AG04450 (cell line): ENCODE results near the gene ACACB. TPM values are rescaled to one million over a fixed set of nuclear protein-coding genes. Genes with fewer than 3 reads are reported as not detected.

Experiments used
- CTCF ChIA-PET: fragments of 300-600, 350-600 bp; formaldehyde crosslinking; extraction: SDS; loops from one replicate; lab custom pipeline; 2022; ENCODE audit warnings: antibody characterized with exemption, inconsistent platforms; lab: Charles Lee
- POLR2A ChIA-PET: fragments of 350-600 bp; formaldehyde crosslinking; extraction: SDS; loops from one replicate; lab custom pipeline; 2021; ENCODE audit warnings: antibody characterized with exemption, inconsistent platforms; lab: Yijun Ruan, JAX
- DNase-seq: peaks from one replicate; pipeline ENCODE4 v3.0.0-alpha.2; 2011; ENCODE audit warnings: low read depth, low spot score
- H3K27ac ChIP-seq: one replicate; pipeline ENCODE4 v1.5.1; 2012; ENCODE audit warnings: low read depth, low read length, control low read depth
- H3K27me3 ChIP-seq: one replicate; pipeline ENCODE4 v1.6.0; 2012; ENCODE audit warnings: low read length; ENCODE audit not compliant: control insufficient read depth, insufficient read depth
- H3K4me3 ChIP-seq: 2 replicates; pipeline ENCODE4 v1.5.1; 2011; ENCODE audit warnings: mild to moderate bottlenecking, low read depth, low read length, control low read depth
- H3K9me3 ChIP-seq: 2 replicates; pipeline ENCODE4 v1.5.1; 2012; ENCODE audit warnings: low read length; ENCODE audit not compliant: control insufficient read depth, insufficient read depth
- polyA plus RNA-seq: library from polyadenylated mRNA; depleted of rRNA; stranded (reverse); fragments of >200 nt; gene quantifications from 2 replicates; pipeline ENCODE4 v1.2.3, GENCODE V29; 2011
- TF ChIP-seq, protein P1 (sequence below): IDR thresholded peaks from 2 replicates; pipeline ENCODE4 v1.5.1; 2011; ENCODE audit warnings: low read depth, low read length, control low read depth, inconsistent platforms

The ACACB gene
- polyA plus RNA-seq, 1 experiment, result 3.2 TPM

DNA sequence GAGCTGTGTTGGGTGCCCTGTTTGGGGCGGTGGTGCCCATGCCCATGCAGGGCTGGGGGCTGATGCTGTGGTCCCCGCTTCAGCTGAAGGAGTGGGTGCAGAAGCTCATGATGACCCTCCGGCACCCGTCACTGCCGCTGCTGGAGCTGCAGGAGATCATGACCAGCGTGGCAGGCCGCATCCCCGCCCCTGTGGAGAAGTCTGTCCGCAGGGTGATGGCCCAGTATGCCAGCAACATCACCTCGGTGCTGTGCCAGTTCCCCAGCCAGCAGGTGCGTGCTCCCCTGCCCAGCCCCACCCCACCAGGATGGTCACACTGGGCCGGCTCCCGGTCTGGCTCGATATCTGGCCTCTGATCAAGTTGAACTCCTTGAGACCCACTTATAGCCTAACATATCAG lies 92.7 kb downstream of the ACACB start:
- Histone ChIP-seq H3K27ac (no peak overlapping the region), H3K4me3 (no peak overlapping the region), H3K27me3 (no peaks in the 10 kb centered on the region), H3K9me3 (peaks cover 5% of the 10 kb centered on the region; the same call in 1 of the 2 replicates)
- ChIA-PET POLR2A (no interaction called here), CTCF (no interaction called here)
- DNase-seq, result no peak
- TF ChIP-seq, protein P1, sequence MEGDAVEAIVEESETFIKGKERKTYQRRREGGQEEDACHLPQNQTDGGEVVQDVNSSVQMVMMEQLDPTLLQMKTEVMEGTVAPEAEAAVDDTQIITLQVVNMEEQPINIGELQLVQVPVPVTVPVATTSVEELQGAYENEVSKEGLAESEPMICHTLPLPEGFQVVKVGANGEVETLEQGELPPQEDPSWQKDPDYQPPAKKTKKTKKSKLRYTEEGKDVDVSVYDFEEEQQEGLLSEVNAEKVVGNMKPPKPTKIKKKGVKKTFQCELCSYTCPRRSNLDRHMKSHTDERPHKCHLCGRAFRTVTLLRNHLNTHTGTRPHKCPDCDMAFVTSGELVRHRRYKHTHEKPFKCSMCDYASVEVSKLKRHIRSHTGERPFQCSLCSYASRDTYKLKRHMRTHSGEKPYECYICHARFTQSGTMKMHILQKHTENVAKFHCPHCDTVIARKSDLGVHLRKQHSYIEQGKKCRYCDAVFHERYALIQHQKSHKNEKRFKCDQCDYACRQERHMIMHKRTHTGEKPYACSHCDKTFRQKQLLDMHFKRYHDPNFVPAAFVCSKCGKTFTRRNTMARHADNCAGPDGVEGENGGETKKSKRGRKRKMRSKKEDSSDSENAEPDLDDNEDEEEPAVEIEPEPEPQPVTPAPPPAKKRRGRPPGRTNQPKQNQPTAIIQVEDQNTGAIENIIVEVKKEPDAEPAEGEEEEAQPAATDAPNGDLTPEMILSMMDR, result no peak

- ChIA-PET POLR2A (no interaction called here), CTCF (no interaction called here)
- H3K4me3 ChIP-seq, result no peak overlapping the region
- TF ChIP-seq, protein P1, result no peak
- H3K27ac ChIP-seq, result no peak overlapping the region
- DNase-seq, result no peak
- H3K27me3 ChIP-seq, result no peaks in the 10 kb centered on the region
- peaks cover 5% of the 10 kb centered on the region; the same call in 1 of the 2 replicates for H3K9me3 ChIP-seq
Measured at GRCh38 chr12:109212460-109213115, 96.2 kb downstream of the ACACB start.

DNA sequence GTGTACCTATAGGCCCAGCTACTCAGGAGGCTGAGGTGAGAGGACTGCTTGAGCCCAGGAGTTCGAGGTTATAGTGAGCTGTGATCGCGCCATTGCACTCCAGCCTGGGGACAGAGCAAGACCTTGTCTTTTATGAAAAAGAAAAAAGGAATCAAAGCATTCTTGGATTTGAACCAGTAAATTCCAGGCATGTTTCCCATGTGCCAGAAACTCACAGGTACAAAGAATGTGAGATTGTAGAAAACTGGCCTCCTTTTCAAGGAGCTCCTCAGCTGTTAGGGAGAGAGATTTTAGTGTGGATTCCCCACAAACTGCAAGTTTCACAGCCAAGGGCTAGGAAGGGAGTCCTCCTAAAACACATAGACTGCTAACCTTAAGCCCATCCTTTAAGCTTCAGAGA lies 97.7 kb downstream of the ACACB start:
- H3K9me3 ChIP-seq, result peaks cover 1% of the 10 kb centered on the region; the same call in 1 of the 2 replicates
- H3K27me3 ChIP-seq, result no peaks in the 10 kb centered on the region
- TF ChIP-seq, protein P1, result no peak
- ChIA-PET POLR2A (no interaction called here), CTCF (no interaction called here)
- DNase-seq, result no peak
- no peak overlapping the region for H3K4me3 ChIP-seq
- H3K27ac ChIP-seq, result no peak overlapping the region

GRCh38 chr12:109218996-109219395 lies 102.6 kb downstream of the ACACB start:
- Histone ChIP-seq H3K9me3 (no peaks in the 10 kb centered on the region), H3K4me3 (no peak overlapping the region), H3K27ac (no peak overlapping the region), H3K27me3 (no peaks in the 10 kb centered on the region)
- DNase-seq, result no peak
- CTCF ChIA-PET, result no interaction called here
- TF ChIP-seq, protein P1, result no peak
- POLR2A ChIA-PET, result no interaction called here

GRCh38 chr12:109219938-109220337 lies 103.6 kb downstream of the ACACB start:
- POLR2A ChIA-PET, result no interaction called here
- TF ChIP-seq, protein P1, result no peak
- DNase-seq, result no peak
- Histone ChIP-seq H3K4me3 (no peak overlapping the region), H3K27me3 (no peaks in the 10 kb centered on the region), H3K9me3 (no peaks in the 10 kb centered on the region), H3K27ac (no peak overlapping the region)
- CTCF ChIA-PET, result no interaction called here
